Spleen (tissue), 3 donors: ENCODE data around the gene HPGDS.

Experiments used
- POLR2A ChIP-seq, 3 donors: fragments of 450-650 bp; IDR thresholded peaks; one replicate each; pipeline ENCODE4 v1.5.1; 2017; ENCODE audit warnings: antibody characterized with exemption in 3 of 3, mild to moderate bottlenecking in 1 of 3
- POLR2AphosphoS5 ChIP-seq, 3 donors: sonication (generic); formaldehyde crosslinking; IDR thresholded peaks; one replicate each; pipeline ENCODE4 v1.5.1; 2017; ENCODE audit warnings: antibody characterized with exemption in 3 of 3

GRCh38 chr4:94346541-94346940, 3.9 kb upstream of the HPGDS start:
- TF ChIP-seq POLR2AphosphoS5 (IDR thresholded peaks at IDR 0.05) (no peak), POLR2A (IDR thresholded peaks at IDR 0.05) (no peak)
